H1 (cell line): Measurements from ENCODE around the gene RMND1. TPM values are rescaled to one million over a fixed set of nuclear protein-coding genes. Genes with fewer than 3 reads are reported as not detected.

Experiments used
- ATF3 ChIP-seq: IDR thresholded peaks from 2 replicates; pipeline ENCODE4 v1.6.1; 2011; ENCODE audit warnings: low read depth, mild to moderate bottlenecking, low read length; ENCODE audit not compliant: insufficient read depth
- CHD2 ChIP-seq: IDR thresholded peaks from 2 replicates; pipeline ENCODE4 v1.6.1; 2012; ENCODE audit warnings: low read length, improper control_type of control experiment
- RNF2 ChIP-seq: fragments of 200-900, 300-1000 bp; sonication (generic); IDR thresholded peaks from 2 replicates; pipeline ENCODE4 v1.7.1; 2016; ENCODE audit warnings: borderline replicate concordance, low read depth, mild to moderate bottlenecking, antibody characterized with exemption, low read length; ENCODE audit not compliant: poor library complexity, severe bottlenecking; ENCODE audit errors: missing control alignments
- SIX5 ChIP-seq: IDR thresholded peaks from 2 replicates; pipeline ENCODE4 v1.6.1; 2011; ENCODE audit warnings: mild to moderate bottlenecking, low read depth, low read length
- SUZ12 ChIP-seq: fragments of 200-600 bp; sonication (generic); IDR thresholded peaks from 2 replicates; pipeline ENCODE4 v1.6.1; 2012; ENCODE audit warnings: mild to moderate bottlenecking, inconsistent platforms, low read length, moderate library complexity, mixed read lengths
- TAF1 ChIP-seq: IDR thresholded peaks from 2 replicates; pipeline ENCODE4 v1.6.1; 2011; ENCODE audit warnings: mild to moderate bottlenecking, low read depth, low read length
- TBP ChIP-seq: IDR thresholded peaks from 2 replicates; pipeline ENCODE4 v1.6.1; 2011; ENCODE audit warnings: low read depth, low read length, improper control_type of control experiment
- polyA plus RNA-seq, 7 experiments: library from polyadenylated mRNA; depleted of rRNA in 3 of 7; stranded (reverse) in 5 of 7; unstranded in 2 of 7; fragments of >200 nt in 5 of 7; fragments of 200-250 nt in 2 of 7; gene quantifications; 1 replicate in 5 of 7; 2 replicates in 1 of 7; 4 replicates in 1 of 7; pipeline versions ENCODE4 v1.2.1 to v1.2.3, GENCODE V29; 2011 to 2013; ENCODE audit warnings: missing spikeins in 2 of 7, mixed read lengths in 2 of 7
- total RNA-seq: library from RNA; stranded (reverse); fragmentation: NEBNext Ultra II Directional; extraction: Animal tissue kit (Norgen Biotek cat#: 25700); gene quantifications from 2 replicates; pipeline ENCODE4 v1.2.1, GENCODE V29; 2021

Gene RMND1
- total and polyA plus RNA-seq, 2 of the 8 experiments (the other 6 are each of a cell fraction or from before 2014, with no cell fraction given) = 7.3 to 21.9 TPM

GRCh38 chr6:151422981-151423380 lies 28.9 kb downstream of the RMND1 start (continued):
- TF ChIP-seq TBP = no peak
- no peak for TF ChIP-seq ATF3
- no peak for TF ChIP-seq TAF1
- TF ChIP-seq RNF2 = no peak
- no peak for TF ChIP-seq SIX5
- no peak for TF ChIP-seq CHD2
- no peak for TF ChIP-seq SUZ12
